NK-92 (cell line): Measurements from ENCODE around the gene GPR162.

Source experiments
- DNase-seq: peaks from one replicate; lab custom pipeline; 2025; ENCODE audit not compliant: unreplicated experiment; lab: John Stamatoyannopoulos, UW

The GPR162 gene

GRCh38 chr12:6822426-6823135 is 960 bp downstream of the GPR162 start:
- no peak for DNase-seq

GRCh38 chr12:6823182-6824084 is 1.8 kb downstream of the GPR162 start:
- DNase-seq: no peak

GRCh38 chr12:6824085-6824775 is 2.6 kb downstream of the GPR162 start:
- DNase-seq: no peak

GRCh38 chr12:6824901-6825381 is 3.3 kb downstream of the GPR162 start:
- DNase-seq: no peak

GRCh38 chr12:6825398-6826124 is 3.9 kb downstream of the GPR162 start:
- DNase-seq: no peak

GRCh38 chr12:6826125-6826733 is 4.6 kb downstream of the GPR162 start:
- DNase-seq: no peak

- DNase-seq: no peak
Observed at GRCh38 chr12:6826734-6827436, 5.3 kb downstream of the GPR162 start.

- DNase-seq: no peak
Observed at GRCh38 chr12:6827437-6827911, 5.9 kb downstream of the GPR162 start.

GRCh38 chr12:6827982-6828780 is 6.6 kb downstream of the GPR162 start, which contains the start of gene P3H3:
TSS of gene P3H3 (plus strand) at chr12:6828407. CDS start at chr12:6828441, 34 bp downstream.
- no peak for DNase-seq

- DNase-seq: no peak
Observed at GRCh38 chr12:6828781-6829535, 7.3 kb downstream of the GPR162 start.

GRCh38 chr12:6829536-6830220 is 8.1 kb downstream of the GPR162 start:
- no peak for DNase-seq

GRCh38 chr12:6830286-6830890 is 8.8 kb downstream of the GPR162 start:
- no peak for DNase-seq

GRCh38 chr12:6830999-6831398 is 9.4 kb downstream of the GPR162 start:
- DNase-seq: no peak

GRCh38 chr12:6831450-6831995 is 9.9 kb downstream of the GPR162 start:
- DNase-seq: no peak

GRCh38 chr12:6832125-6832524 is 10.5 kb downstream of the GPR162 start:
- DNase-seq: no peak

GRCh38 chr12:6833189-6833890 is 11.7 kb downstream of the GPR162 start:
- no peak for DNase-seq
